Measurements from ENCODE around the gene PLCB3.
"Not testable (repeated sequence)": the region's sequence is repeated elsewhere in the genome, so short reads cannot be mapped to it uniquely, and the experiment has no call there.

The PLCB3 gene

DNA sequence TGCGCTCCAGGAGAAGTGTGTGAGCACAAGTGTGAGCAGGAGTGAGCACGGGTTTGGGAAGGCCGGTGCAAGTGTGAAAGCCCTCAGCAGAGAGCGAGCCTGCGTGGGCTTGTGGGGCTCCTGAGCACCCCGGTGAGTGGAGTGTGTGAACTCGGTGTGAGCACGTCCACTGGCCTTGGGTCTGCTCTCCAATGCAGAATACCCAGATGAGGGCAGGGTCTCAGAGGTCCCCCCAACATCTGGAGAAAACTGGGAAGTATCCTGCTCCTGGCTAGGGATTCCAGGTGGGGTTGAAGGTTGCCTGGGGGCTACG, 55.2 kb downstream of the PLCB3 start:
- DNase-seq = no peak

GRCh38 chr11:64306876-64307622, 55.7 kb downstream of the PLCB3 start:
- DNase-seq = no peak

GRCh38 chr11:64307795-64308194, 56.5 kb downstream of the PLCB3 start:
- not testable (repeated sequence) for DNase-seq

GRCh38 chr11:64312947-64313346, 61.6 kb downstream of the PLCB3 start:
- no peak for DNase-seq

- DNase-seq = no peak
Measured at GRCh38 chr11:64313491-64314145, 62.3 kb downstream of the PLCB3 start.

DNA sequence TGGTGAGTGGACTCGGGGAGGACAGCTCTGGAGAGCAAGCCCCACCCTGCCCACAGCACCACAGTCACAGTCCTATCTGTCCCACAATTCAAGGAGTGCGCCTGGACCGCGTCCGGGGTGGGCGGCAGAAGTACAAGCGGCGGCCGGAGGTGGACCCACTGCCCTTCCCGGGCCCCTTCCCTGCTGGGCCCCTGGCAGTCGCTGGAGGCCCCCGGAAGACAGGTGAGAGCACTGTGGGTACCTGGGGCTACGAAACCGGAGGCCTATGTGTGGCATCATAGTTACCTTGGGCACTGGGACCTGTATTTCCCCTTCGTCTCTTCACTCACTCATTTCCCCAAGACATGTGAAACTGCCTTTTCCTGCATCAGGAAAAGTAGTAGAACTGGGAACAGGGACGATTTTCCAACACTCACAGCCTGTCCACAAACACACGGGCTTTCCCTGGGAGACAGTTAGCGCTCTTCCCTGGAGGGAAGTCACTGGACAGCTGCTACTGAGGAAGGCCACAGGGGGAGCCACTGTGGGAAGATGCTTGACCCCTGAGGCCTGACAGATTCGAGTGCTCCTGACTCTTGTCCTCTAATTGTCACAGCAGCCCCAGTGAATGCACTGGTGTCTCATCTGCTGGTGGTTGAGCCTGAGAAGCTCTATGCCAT, 62.9 kb downstream of the PLCB3 start:
- DNase-seq = no peak

GRCh38 chr11:64314805-64315561, 63.7 kb downstream of the PLCB3 start:
- DNase-seq = no peak

DNA sequence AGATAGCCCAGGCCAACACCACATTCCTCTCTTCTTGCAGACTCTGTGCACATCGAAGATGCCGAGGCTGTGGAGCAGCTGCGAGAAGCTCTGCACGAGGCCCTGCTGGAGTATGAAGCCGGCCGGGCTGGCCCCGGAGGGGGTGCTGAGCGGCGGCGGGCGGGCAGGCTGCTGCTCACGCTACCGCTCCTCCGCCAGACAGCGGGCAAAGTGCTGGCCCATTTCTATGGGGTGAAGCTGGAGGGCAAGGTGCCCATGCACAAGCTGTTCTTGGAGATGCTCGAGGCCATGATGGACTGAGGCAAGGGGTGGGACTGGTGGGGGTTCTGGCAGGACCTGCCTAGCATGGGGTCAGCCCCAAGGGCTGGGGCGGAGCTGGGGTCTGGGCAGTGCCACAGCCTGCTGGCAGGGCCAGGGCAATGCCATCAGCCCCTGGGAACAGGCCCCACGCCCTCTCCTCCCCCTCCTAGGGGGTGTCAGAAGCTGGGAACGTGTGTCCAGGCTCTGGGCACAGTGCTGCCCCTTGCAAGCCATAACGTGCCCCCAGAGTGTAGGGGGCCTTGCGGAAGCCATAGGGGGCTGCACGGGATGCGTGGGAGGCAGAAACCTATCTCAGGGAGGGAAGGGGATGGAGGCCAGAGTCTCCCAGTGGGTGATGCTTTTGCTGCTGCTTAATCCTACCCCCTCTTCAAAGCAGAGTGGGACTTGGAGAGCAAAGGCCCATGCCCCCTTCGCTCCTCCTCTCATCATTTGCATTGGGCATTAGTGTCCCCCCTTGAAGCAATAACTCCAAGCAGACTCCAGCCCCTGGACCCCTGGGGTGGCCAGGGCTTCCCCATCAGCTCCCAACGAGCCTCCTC, 64.6 kb downstream of the PLCB3 start:
- DNase-seq = not testable (repeated sequence)

DNA sequence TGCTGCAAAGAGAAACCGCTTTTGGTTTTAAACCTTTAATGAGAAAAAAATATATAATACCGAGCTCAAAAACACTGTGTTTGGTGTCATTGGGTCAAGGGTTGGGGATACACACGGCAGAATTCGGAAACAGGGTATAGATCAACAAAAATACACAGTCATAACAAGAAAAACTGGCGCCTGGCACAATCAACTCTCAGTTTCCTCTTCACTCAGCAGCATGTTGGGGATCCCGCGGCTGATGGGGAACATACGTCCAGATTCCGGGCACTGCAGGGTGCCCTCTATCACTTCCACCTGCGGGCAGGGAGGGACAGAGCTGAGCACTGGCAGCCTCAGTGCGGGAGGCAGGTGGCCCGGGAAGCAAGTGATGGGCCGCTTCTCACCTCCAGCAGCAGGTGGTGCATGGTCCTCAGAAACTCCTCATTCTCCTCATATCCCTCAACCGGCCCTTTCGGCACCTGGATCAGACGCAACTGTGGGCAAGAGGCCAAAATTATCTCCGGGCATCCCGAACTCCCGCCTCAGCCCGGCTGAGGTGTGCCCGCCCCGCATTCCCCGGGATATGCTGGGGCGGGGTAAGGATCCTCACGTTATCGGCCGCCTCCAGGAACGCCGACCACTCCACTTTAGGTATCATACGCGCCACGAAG, 65.5 kb downstream of the PLCB3 start:
- no peak for DNase-seq

- DNase-seq = peak; percentile 90 to 97
Measured at GRCh38 chr11:64317325-64317960, 66.1 kb downstream of the PLCB3 start, which contains the start of gene TRMT112. TRMT112 (minus strand) TSS chr11:64317559; CDS start chr11:64317526, 33 bp downstream.

DNA sequence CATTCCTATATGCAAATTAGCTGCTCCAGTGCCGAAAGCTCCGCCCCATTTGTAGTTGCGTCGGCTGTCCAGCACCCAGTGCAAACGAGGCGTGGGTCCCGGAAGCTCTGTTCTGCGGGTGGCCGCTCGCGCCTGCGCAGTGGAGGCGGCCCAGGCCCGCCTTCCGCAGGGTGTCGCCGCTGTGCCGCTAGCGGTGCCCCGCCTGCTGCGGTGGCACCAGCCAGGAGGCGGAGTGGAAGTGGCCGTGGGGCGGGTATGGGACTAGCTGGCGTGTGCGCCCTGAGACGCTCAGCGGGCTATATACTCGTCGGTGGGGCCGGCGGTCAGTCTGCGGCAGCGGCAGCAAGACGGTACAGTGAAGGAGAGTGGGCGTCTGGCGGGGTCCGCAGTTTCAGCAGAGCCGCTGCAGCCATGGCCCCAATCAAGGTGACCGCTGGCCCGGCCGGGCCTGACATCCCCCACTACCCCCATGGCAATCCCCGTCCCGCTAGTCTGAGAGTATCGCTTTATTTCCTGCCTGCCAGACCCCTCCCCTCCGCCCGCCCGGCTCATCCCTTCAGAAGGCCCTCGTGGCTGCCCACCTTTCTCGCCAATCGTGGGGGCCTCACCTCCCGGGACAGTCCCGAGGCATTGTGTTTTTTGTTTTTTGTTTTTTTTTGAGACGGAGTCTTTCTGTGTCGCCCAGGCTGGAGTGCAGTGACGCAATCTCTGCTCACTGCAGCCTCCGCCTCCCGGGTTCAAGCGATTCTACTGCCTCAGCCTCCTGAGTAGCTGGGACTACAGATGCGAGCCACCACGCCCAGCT, 66.8 kb downstream of the PLCB3 start, which contains the start of gene PRDX5:
TSS of gene PRDX5 (plus strand) at position 161 of the 805 bp plus-strand sequence. CDS start at position 256, 95 bp downstream.
- DNase-seq = peak; percentile 97

All from inflammatory macrophage treated with lipopolysaccharide for 1 hour (primary cell).